Activated naive CD8-positive, alpha-beta T cell treated with anti-CD3 and anti-CD28 coated beads, Interleukin-2, amount 50 U/mL, for 24 hours (primary cell): Measurements from ENCODE around the gene PAK4.
"Not testable (repeated sequence)": the region's sequence is repeated elsewhere in the genome, so short reads cannot be mapped to it uniquely, and the experiment has no call there.

Source experiments
- ATAC-seq: fragments of 150-1000 bp; cut with Tn5 transposase; one replicate; pipeline ENCODE4 v1.10.0; 2021
- DNase-seq: peaks from one replicate; pipeline ENCODE4 v3.0.0; 2021
- H3K27ac Mint-ChIP-seq: one replicate; pipeline ENCODE4 v1.8.0; 2021; ENCODE audit warnings: mild to moderate bottlenecking, mixed read lengths
- H3K27me3 Mint-ChIP-seq: one replicate; pipeline ENCODE4 v1.8.0; 2021; ENCODE audit warnings: mixed read lengths
- H3K36me3 Mint-ChIP-seq: one replicate; pipeline ENCODE4 v1.8.0; 2021; ENCODE audit warnings: low read depth, mixed read lengths
- H3K4me1 Mint-ChIP-seq: one replicate; pipeline ENCODE4 v1.8.0; 2021; ENCODE audit warnings: mixed read lengths
- H3K4me3 Mint-ChIP-seq: one replicate; pipeline ENCODE4 v1.8.0; 2021; ENCODE audit warnings: mild to moderate bottlenecking, moderate library complexity, mixed read lengths
- H3K9me3 Mint-ChIP-seq: one replicate; pipeline ENCODE4 v1.8.0; 2021; ENCODE audit warnings: mixed read lengths

The PAK4 gene

DNA sequence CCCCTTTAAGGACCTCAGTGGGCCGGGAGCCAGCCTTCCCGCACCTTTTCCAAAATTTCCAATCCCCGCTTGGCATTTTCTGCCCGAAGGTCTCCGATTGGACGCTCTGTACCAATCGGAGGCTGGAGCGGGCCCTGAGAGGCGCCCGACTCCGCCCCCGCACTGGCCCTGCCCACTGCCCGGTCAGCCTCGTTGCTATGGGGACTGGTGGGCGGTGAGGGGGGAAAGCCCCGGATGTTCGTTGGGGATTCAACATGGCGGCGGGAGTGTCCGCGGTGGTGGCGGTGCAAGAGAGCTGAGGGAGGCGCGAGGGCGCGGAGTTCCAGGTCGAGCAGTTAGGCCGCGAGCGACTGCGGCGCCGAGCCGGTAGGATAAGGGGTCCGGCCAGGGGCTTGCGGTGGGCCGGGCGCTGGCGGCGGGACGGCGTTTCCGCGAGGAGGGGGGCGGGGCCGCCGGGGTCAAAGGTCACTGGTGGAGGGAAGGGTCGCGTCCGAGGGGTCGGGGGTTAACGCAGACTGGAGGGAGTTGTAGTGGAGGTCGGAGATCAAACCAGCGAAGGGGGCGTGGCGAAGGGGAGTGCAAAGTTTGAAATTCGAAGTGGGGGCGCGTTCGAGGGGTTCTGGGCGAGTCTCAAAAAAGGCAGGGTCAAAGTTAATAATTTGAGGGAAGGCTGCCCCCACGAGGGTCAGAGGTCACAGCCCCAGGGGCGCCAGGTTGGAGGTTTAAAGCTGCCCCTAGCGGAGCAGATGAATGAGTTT is at the start of gene PAK4:
TSS of gene PAK4 (plus strand) at position 233 of the 758 bp plus-strand sequence. CDS start 43,768 bp downstream, outside the sequence.
- ATAC-seq (peak; percentile 91), DNase-seq (peak; percentile 99)
- Mint-ChIP-seq H3K36me3 (no peaks in the 10 kb centered on the region), H3K4me3 (peak within 1 kb of the TSS; percentile 97), H3K27me3 (no peaks in the 10 kb centered on the region), H3K4me1 (peaks cover 31% of the 10 kb centered on the region), H3K27ac (peak within 1 kb of the TSS; percentile 98), H3K9me3 (no peaks in the 10 kb centered on the region)

DNA sequence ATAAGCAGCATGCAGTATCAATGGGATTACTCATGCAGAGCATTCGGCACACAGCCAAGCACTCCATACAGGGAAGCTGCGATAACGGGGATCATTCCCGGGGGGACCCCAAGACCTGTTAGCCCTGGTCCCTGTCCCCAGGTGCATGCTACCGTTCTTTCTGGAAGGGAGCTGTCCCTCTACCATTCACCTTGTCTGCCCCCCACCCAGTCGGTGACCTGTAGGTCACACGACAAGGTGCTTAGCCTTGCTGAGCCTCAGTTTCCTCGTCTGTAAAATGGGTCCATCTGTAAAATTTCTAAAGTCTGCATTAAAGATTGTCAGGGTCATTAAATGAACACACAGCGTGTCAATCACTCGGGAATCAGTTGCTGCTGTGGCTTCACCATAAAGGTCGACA is 48.3 kb upstream of the PAK4 start:
- peaks cover 16% of the 10 kb centered on the region for H3K4me1 Mint-ChIP-seq
- peaks cover 2% of the 10 kb centered on the region for H3K27me3 Mint-ChIP-seq
- no peak overlapping the region for H3K27ac Mint-ChIP-seq
- DNase-seq (no peak), ATAC-seq (no peak)
- H3K4me3 Mint-ChIP-seq: no peak overlapping the region
- no peaks in the 10 kb centered on the region for H3K36me3 Mint-ChIP-seq
- no peaks in the 10 kb centered on the region for H3K9me3 Mint-ChIP-seq

DNA sequence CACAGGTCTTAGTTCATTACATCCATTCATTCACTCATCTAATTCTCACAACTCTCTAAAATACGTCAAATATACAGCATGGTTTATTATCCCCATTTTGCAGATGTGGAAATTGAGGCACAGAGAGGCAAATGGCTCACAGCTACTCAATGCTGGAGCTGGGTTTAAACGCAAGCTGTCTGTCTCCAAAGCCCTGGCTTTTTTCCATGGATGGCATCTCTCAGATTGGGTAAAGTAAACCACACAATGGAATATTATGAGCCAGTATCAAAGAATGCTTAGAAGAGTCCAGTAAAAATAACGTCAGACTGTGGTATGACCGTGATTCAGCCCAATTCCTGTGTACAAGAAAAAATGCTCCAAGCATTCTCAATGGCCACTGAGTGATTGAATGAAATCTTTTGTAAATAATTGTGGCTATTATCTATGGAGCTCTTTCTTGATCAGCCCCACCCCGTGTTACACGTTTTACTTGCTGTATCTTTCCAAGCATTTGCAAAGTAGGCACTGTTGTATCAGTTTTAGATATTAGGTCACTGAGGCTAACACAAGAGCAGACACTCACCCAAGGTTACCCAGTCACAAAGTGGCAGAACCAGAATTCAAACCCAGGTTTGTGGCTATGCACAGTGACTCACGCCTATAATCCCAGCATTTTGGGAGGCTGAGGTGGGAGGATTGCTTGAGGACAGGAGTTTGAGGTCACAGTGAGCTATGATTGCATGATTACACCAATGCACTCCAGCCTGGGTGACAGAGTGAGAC is 47.0 kb upstream of the PAK4 start:
- no peak for DNase-seq
- Mint-ChIP-seq H3K27ac (no peak overlapping the region), H3K4me1 (peaks cover 12% of the 10 kb centered on the region), H3K4me3 (no peak overlapping the region), H3K27me3 (peaks cover 14% of the 10 kb centered on the region), H3K9me3 (no peaks in the 10 kb centered on the region), H3K36me3 (no peaks in the 10 kb centered on the region)
- no peak for ATAC-seq

DNA sequence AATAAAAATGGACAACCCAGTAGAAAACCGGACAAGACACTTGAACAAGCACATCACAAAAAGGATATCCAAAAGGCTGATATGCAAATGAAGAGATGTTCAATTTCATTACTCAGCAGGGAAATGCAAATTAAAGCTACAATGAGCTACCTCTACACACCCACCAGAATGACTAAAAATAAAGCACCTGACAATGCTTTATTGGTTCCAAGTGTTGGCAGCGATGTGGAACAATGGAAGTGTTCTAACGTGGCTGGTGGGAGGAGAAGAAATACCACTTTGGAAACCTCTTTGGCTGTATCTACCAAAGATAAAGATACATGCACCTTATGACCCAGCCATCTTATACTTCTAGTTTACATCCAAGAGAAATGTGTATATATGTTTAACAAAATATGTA is 45.2 kb upstream of the PAK4 start:
- Mint-ChIP-seq H3K27ac (no peak overlapping the region), H3K4me3 (no peak overlapping the region), H3K27me3 (peaks cover 26% of the 10 kb centered on the region), H3K36me3 (no peaks in the 10 kb centered on the region), H3K4me1 (peaks cover 11% of the 10 kb centered on the region), H3K9me3 (no peaks in the 10 kb centered on the region)
- DNase-seq (no peak), ATAC-seq (no peak)

DNA sequence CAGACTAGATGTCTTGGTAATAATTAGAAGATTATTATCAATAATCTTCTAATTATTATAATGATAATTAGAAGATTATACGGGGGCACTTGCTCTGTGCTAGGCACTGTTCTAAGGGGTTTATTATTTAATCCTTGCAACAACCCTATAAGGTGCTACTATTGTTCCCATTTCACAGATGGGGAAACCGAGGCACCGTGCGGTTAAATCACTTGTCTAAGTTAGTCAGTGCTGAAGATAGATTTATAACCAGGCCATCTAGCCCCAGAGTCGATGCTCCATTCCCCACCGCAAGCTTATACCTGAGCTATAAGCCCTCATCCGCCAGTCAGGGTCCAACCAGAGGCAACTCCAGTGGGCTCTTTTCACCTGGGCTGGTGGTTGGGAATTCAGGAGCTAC is 43.4 kb upstream of the PAK4 start:
- H3K36me3 Mint-ChIP-seq: no peaks in the 10 kb centered on the region
- H3K9me3 Mint-ChIP-seq: no peaks in the 10 kb centered on the region
- H3K4me1 Mint-ChIP-seq: peaks cover 11% of the 10 kb centered on the region
- no peak overlapping the region for H3K4me3 Mint-ChIP-seq
- ATAC-seq (no peak), DNase-seq (no peak)
- H3K27ac Mint-ChIP-seq: no peak overlapping the region
- peaks cover 34% of the 10 kb centered on the region for H3K27me3 Mint-ChIP-seq

DNA sequence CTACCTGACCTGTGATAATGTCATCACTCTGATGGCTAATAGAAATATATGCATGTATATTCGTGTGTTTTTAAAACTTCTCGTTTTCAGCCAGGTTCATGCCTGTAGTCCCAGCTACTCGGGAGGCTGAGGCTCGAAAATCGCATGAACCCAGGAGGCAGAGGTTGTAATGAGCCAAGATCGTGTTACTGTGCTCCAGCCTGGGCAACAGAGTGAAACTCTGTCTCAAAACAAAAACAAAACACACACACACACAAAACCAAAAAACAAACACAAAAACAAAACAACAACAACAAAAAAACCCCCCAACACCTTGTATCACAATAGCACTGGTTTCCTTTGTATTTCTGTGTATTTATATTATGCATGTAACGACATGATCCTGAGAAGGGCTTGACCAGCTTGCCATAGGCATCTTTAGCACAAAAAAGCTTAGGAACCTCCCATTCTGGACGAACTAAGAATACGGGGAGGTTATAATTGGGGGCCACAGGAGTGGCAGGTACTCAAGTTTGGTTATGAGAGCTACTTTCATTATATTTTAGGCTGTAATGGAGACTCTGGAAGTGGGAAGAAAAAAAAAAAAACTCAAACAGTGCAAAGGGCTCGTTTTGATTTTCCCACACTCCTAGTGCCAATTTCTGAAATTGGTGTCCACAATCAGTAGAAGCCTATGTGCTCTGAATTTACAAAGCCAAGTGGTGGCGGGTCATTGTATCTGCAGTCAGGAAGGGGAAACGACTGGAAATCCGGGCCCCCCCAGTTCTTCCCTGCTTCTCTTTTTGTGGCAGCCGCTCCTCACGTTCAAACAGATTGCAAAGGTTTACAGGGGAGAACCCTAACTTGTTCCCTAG is 42.6 kb upstream of the PAK4 start:
- Mint-ChIP-seq H3K27ac (no peak overlapping the region), H3K9me3 (no peaks in the 10 kb centered on the region), H3K27me3 (peaks cover 35% of the 10 kb centered on the region), H3K36me3 (no peaks in the 10 kb centered on the region), H3K4me1 (peaks cover 11% of the 10 kb centered on the region), H3K4me3 (peak overlapping the region; percentile 15)
- ATAC-seq: no peak
- DNase-seq: no peak

DNA sequence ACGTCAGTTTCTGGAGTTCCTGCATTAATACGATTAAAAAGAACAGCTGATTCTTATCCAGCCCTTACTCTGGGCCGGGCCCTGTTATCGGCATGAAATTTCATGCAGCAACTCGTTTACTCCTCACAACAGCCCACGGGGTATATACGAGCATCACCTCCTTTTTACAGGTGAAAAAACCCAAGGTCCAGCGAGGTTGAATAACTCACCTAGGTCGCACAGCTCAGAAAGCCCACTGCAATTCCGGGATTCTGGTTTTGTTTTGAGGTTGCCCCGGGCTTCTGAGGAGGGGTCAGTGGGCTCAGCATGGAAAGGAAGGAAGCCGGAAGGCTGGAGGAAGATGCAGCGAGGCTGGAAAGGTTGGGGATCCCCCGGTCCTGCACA is 42.0 kb upstream of the PAK4 start:
- Mint-ChIP-seq H3K27me3 (peaks cover 35% of the 10 kb centered on the region), H3K27ac (no peak overlapping the region), H3K9me3 (no peaks in the 10 kb centered on the region), H3K36me3 (no peaks in the 10 kb centered on the region), H3K4me3 (peak overlapping the region; percentile 59), H3K4me1 (peaks cover 11% of the 10 kb centered on the region)
- DNase-seq (no peak), ATAC-seq (no peak)

DNA sequence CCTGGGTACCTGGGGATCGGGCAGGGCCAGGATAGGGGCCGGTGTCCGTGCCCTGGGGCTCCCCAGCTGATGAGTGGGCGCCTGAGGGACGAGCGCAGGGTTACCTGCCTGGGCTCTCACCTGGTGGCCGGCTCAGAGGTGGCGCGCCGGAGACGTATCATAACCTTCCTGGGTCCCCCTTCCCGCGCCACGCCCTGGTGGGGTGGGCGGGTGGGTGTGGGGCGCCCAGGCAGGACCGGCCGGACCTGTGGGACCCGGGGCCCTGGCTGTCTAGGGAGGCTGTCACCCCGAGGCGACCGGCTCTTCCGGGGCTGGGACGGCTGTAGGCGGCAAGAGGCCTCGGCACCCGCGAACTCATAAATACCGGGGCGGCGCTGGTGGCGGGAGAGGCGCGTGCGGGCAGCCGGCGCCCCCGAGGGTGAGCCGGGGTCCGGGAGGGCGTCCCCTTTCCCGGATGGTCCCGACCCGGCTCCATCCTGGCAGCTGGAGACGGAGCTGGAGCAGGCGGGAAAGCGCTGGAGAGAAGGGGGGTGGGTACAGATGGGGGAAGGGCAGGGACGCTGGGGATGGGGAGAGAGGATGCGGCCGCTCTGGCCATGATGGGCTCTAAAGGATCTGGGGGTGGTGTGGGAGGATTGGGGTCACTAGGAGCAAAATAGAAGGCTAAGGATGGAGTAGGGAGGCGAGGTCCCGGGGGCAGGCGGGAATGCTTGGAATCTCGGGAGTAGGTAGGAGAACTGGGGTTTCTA is 41.4 kb upstream of the PAK4 start, which contains the start of gene ACP7:
TSS of gene ACP7 (plus strand) at position 386 of the 749 bp plus-strand sequence. CDS start 902 bp downstream, outside the sequence.
- DNase-seq (peak; percentile 16), ATAC-seq (peak; percentile 46)
- no peaks in the 10 kb centered on the region for H3K36me3 Mint-ChIP-seq
- no peaks in the 10 kb centered on the region for H3K9me3 Mint-ChIP-seq
- peaks cover 35% of the 10 kb centered on the region for H3K27me3 Mint-ChIP-seq
- peaks cover 11% of the 10 kb centered on the region for H3K4me1 Mint-ChIP-seq
- H3K4me3 Mint-ChIP-seq: peak within 1 kb of the TSS; percentile 59
- no peak within 1 kb of the TSS for H3K27ac Mint-ChIP-seq

DNA sequence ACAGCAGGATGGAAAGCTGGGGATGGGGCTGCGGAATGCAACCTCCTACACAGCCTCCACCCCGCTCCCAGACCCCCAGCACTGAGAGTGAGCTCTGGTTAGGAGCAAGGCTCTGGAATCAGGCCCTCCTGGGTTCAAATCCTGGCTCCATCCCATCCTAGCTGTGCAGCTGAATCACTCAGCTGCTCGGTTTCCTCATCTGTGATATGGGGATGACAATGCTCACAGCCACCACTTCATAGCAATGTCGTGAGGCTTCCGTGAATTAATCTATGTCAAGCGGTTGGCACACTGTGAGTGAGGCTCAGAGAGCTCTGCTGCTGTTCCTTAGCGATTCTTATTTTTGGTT is 40.9 kb upstream of the PAK4 start:
- DNase-seq (no peak), ATAC-seq (no peak)
- peaks cover 35% of the 10 kb centered on the region for H3K27me3 Mint-ChIP-seq
- H3K27ac Mint-ChIP-seq: no peak overlapping the region
- peak overlapping the region; percentile 36 for H3K4me3 Mint-ChIP-seq
- no peaks in the 10 kb centered on the region for H3K36me3 Mint-ChIP-seq
- peaks cover 11% of the 10 kb centered on the region for H3K4me1 Mint-ChIP-seq
- no peaks in the 10 kb centered on the region for H3K9me3 Mint-ChIP-seq

DNA sequence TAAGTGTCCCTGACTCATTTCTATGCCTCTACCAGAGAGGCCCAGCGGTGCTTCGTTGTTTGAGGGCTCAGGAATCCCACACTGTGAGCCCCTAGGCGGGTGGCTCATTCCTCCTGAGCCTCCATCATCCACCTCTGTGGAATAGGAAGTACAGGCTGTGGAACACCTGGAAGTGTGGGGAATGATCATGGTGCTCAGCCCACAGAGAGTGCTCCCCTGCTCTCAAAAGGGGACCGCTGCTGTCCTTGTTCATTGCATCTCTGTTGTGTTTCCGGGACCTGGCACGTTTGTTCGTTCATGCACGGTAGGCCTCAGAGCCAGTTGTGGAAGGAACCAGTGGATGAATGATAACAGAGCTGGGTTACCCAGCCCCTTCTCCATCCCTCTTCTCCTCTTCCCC is 40.2 kb upstream of the PAK4 start:
- DNase-seq: no peak
- H3K27me3 Mint-ChIP-seq: peaks cover 35% of the 10 kb centered on the region
- H3K4me3 Mint-ChIP-seq: no peak overlapping the region
- H3K4me1 Mint-ChIP-seq: peaks cover 11% of the 10 kb centered on the region
- no peaks in the 10 kb centered on the region for H3K36me3 Mint-ChIP-seq
- no peak for ATAC-seq
- no peaks in the 10 kb centered on the region for H3K9me3 Mint-ChIP-seq
- no peak overlapping the region for H3K27ac Mint-ChIP-seq

DNA sequence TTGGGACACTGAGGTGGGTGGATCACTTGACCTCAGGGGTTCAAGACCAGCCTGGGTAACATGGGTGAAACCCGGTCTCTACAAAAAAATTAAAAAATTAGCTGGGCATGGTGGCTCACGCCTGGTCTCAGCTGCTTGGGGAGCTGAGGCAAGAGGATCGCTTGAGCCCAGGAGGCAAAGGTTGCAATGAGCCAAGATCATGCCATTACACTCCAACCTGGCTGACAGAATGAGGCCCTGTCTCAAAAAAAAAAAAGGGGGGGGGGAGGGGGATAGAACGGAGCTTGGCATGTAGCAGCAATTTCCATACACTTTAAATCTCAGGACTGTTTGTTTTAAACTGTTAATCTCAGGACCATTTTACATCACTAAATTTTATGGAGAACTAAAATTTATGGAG is 39.2 kb upstream of the PAK4 start:
- Mint-ChIP-seq H3K27ac (no peak overlapping the region), H3K27me3 (peaks cover 33% of the 10 kb centered on the region), H3K4me1 (peaks cover 11% of the 10 kb centered on the region), H3K4me3 (no peak overlapping the region), H3K36me3 (no peaks in the 10 kb centered on the region), H3K9me3 (no peaks in the 10 kb centered on the region)
- no peak for ATAC-seq
- no peak for DNase-seq

DNA sequence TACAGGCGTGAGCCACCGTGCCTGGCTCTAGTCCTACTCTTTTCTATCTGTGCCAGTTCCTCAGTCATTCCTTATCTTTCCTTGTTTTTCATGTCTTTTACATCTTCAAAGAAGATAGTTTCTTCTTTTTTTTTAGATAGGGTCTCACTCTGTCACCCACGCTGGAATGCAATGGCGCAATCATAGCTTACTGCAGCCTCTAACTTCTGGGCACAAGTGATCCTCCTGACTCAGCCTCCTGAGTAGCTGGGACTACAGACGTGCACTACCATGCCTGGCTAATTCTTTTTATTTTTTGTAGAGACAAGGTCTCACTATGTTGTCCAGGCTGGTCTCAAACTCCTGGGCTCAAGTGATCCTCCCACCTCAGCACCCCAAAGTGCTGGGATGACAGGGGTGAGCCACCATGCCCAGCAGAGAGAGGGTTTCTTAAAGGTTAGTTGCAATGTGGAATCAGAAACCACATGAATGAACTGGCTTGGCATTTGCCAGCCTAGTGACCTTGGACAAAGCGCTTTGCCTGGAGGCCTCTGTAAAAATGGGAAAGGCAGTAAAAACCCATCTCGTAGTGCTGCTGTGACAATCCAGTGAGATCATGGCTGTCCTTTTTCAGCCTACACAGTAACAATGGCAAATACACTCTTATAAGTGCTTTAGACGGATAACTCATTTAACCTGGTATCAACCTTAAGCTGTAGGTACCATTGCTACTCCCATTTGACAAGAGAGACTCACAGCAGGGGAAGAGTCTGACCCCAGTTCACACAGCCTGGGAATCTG is 37.5 kb upstream of the PAK4 start:
- DNase-seq: no peak
- Mint-ChIP-seq H3K4me3 (no peak overlapping the region), H3K4me1 (peaks cover 8% of the 10 kb centered on the region), H3K27me3 (peaks cover 29% of the 10 kb centered on the region), H3K27ac (no peak overlapping the region), H3K36me3 (no peaks in the 10 kb centered on the region), H3K9me3 (no peaks in the 10 kb centered on the region)
- no peak for ATAC-seq

DNA sequence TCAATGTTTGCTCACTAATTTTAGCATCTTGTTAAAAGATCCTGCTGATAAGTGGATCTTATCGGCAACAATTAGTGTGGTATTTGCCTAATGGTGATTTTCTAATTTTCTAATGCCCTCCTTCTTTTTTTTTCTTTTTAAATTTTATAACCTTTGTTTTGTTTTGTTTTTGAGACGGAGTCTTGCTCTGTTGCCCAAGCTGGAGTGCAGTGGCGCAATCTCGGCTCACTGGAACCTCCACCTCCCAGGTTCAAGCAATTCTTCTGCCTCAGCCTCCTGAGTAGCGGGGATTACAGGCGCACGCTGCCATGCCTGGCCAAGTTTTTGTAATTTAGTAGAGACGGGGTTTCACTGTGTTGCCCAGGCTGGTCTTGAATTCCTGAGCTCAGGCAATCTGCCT is 35.6 kb upstream of the PAK4 start:
- not testable (repeated sequence) for H3K36me3 Mint-ChIP-seq, H3K4me3 Mint-ChIP-seq, ATAC-seq, H3K9me3 Mint-ChIP-seq, H3K27ac Mint-ChIP-seq, H3K4me1 Mint-ChIP-seq, DNase-seq
- H3K27me3 Mint-ChIP-seq: peaks cover 31% of the 10 kb centered on the region
